ENCODE results near the gene RIMBP3C.

- TF ChIP-seq POLR2AphosphoS5 (IDR thresholded peaks at IDR 0.05; ENCODE audit: low read depth, low read length) (peak; percentile 84; the same call in 1 of the 2 replicates), SIN3A (IDR thresholded peaks at IDR 0.05; ENCODE audit: borderline replicate concordance, insufficient read depth, low read length) (no peak), TAF1 (IDR thresholded peaks at IDR 0.05; ENCODE audit: borderline replicate concordance, insufficient read depth, low read length) (peak; percentile 93)
Observed at GRCh38 chr22:21567456-21568346, 16.4 kb upstream of the RIMBP3C start, which contains the start of gene UBE2L3.
